ENCODE measurements around the gene PLEKHM2. TPM values are rescaled to one million over a fixed set of nuclear protein-coding genes. Genes with fewer than 3 reads are reported as not detected.
A peak's percentile ranks its signal among the peaks of the same experiment; 100 is the strongest.

The PLEKHM2 gene
- total RNA-seq, 2 experiments from 2014 or later: 47.7 to 56.6 TPM

- peaks cover 5% of the 10 kb centered on the region for H3K4me1 Mint-ChIP-seq
- POLR2A ChIA-PET: no interaction called here
- no peak for DNase-seq
- no peaks in the 10 kb centered on the region for H3K36me3 Mint-ChIP-seq
- H3K4me3 Mint-ChIP-seq: no peak overlapping the region
- no peaks in the 10 kb centered on the region for H3K27me3 Mint-ChIP-seq
- H3K9me3 Mint-ChIP-seq: no peaks in the 10 kb centered on the region
- ATAC-seq (ENCODE audit: low read depth): no peak
- H3K27ac Mint-ChIP-seq: no peak overlapping the region
Measured at GRCh38 chr1:15736892-15737261, 52.8 kb downstream of the PLEKHM2 start.

- Mint-ChIP-seq H3K27ac (no peak overlapping the region), H3K4me1 (peaks cover 5% of the 10 kb centered on the region), H3K36me3 (no peaks in the 10 kb centered on the region), H3K27me3 (no peaks in the 10 kb centered on the region), H3K9me3 (no peaks in the 10 kb centered on the region), H3K4me3 (no peak overlapping the region)
- ATAC-seq (ENCODE audit: low read depth): no peak
- POLR2A ChIA-PET: no interaction called here
- no peak for DNase-seq
Measured at GRCh38 chr1:15737324-15738319, 53.5 kb downstream of the PLEKHM2 start.

- Mint-ChIP-seq H3K27ac (no peak overlapping the region), H3K9me3 (no peaks in the 10 kb centered on the region), H3K27me3 (no peaks in the 10 kb centered on the region), H3K4me1 (peaks cover 5% of the 10 kb centered on the region), H3K4me3 (no peak overlapping the region), H3K36me3 (no peaks in the 10 kb centered on the region)
- DNase-seq: no peak
- no peak for ATAC-seq (ENCODE audit: low read depth)
- POLR2A ChIA-PET: no interaction called here
Measured at GRCh38 chr1:15738416-15739113, 54.4 kb downstream of the PLEKHM2 start.

GRCh38 chr1:15739259-15739658, 55.1 kb downstream of the PLEKHM2 start:
- ATAC-seq (ENCODE audit: low read depth): no peak
- Mint-ChIP-seq H3K9me3 (no peaks in the 10 kb centered on the region), H3K36me3 (no peaks in the 10 kb centered on the region), H3K4me3 (no peak overlapping the region), H3K27ac (no peak overlapping the region), H3K27me3 (no peaks in the 10 kb centered on the region), H3K4me1 (peaks cover 5% of the 10 kb centered on the region)
- POLR2A ChIA-PET: no interaction called here
- no peak for DNase-seq

GRCh38 chr1:15739745-15740144, 55.6 kb downstream of the PLEKHM2 start:
- Mint-ChIP-seq H3K4me1 (peaks cover 5% of the 10 kb centered on the region), H3K27ac (no peak overlapping the region)
- POLR2A ChIA-PET: no interaction called here

GRCh38 chr1:15740924-15741850, 57.1 kb downstream of the PLEKHM2 start:
- H3K36me3 Mint-ChIP-seq: no peaks in the 10 kb centered on the region
- POLR2A ChIA-PET: interaction anchor here (0.7 to 0.9 kb wide), 2 partner anchors 87 to 148 kb away, joined by 3 read pairs; no protein-coding TSS in a partner anchor
- ATAC-seq (ENCODE audit: low read depth): peak; percentile 85
- H3K27ac Mint-ChIP-seq: no peak overlapping the region
- H3K27me3 Mint-ChIP-seq: no peaks in the 10 kb centered on the region
- H3K9me3 Mint-ChIP-seq: no peaks in the 10 kb centered on the region
- DNase-seq: peak; percentile 80
- H3K4me1 Mint-ChIP-seq: peaks cover 5% of the 10 kb centered on the region
- H3K4me3 Mint-ChIP-seq: no peak overlapping the region

More at GRCh38 chr1:15739745-15740144, 55.6 kb downstream of the PLEKHM2 start:
- Mint-ChIP-seq H3K4me3 (no peak overlapping the region), H3K9me3 (no peaks in the 10 kb centered on the region), H3K27me3 (no peaks in the 10 kb centered on the region), H3K36me3 (no peaks in the 10 kb centered on the region)
- ATAC-seq (ENCODE audit: low read depth): no peak
- DNase-seq: no peak

- Mint-ChIP-seq H3K36me3 (no peaks in the 10 kb centered on the region), H3K4me1 (peaks cover 5% of the 10 kb centered on the region), H3K4me3 (no peak within 1 kb of the TSS), H3K27ac (no peak within 1 kb of the TSS), H3K9me3 (no peaks in the 10 kb centered on the region), H3K27me3 (no peaks in the 10 kb centered on the region)
- POLR2A ChIA-PET: no interaction called here
- DNase-seq: no peak
- no peak for ATAC-seq (ENCODE audit: low read depth)
Measured at GRCh38 chr1:15742339-15742801, 58.2 kb downstream of the PLEKHM2 start, which contains the start of gene TMEM82. TMEM82 (plus strand) TSS chr1:15742499; CDS start chr1:15742560, 61 bp downstream.

GRCh38 chr1:15744122-15744679, 60.1 kb downstream of the PLEKHM2 start:
- H3K9me3 Mint-ChIP-seq: no peaks in the 10 kb centered on the region
- no peak overlapping the region for H3K27ac Mint-ChIP-seq
- DNase-seq (no peak), ATAC-seq (ENCODE audit: low read depth) (no peak)
- H3K27me3 Mint-ChIP-seq: no peaks in the 10 kb centered on the region
- POLR2A ChIA-PET: no interaction called here
- H3K36me3 Mint-ChIP-seq: no peaks in the 10 kb centered on the region
- peaks cover 5% of the 10 kb centered on the region for H3K4me1 Mint-ChIP-seq
- no peak overlapping the region for H3K4me3 Mint-ChIP-seq

- H3K27ac Mint-ChIP-seq: no peak overlapping the region
- no peaks in the 10 kb centered on the region for H3K4me1 Mint-ChIP-seq
- H3K27me3 Mint-ChIP-seq: no peaks in the 10 kb centered on the region
- no peak for ATAC-seq (ENCODE audit: low read depth)
- no peaks in the 10 kb centered on the region for H3K36me3 Mint-ChIP-seq
- DNase-seq: no peak
- POLR2A ChIA-PET: no interaction called here
- no peaks in the 10 kb centered on the region for H3K9me3 Mint-ChIP-seq
- H3K4me3 Mint-ChIP-seq: no peak overlapping the region
Measured at GRCh38 chr1:15747378-15747777, 63.3 kb downstream of the PLEKHM2 start.

GRCh38 chr1:15748264-15748663, 64.1 kb downstream of the PLEKHM2 start:
- no peak for DNase-seq
- Mint-ChIP-seq H3K36me3 (no peaks in the 10 kb centered on the region), H3K9me3 (no peaks in the 10 kb centered on the region), H3K4me3 (no peak overlapping the region), H3K4me1 (no peaks in the 10 kb centered on the region), H3K27me3 (peaks cover under 1% of the 10 kb centered on the region), H3K27ac (no peak overlapping the region)
- POLR2A ChIA-PET: no interaction called here
- ATAC-seq (ENCODE audit: low read depth): no peak

GRCh38 chr1:15748690-15749398, 64.7 kb downstream of the PLEKHM2 start:
- POLR2A ChIA-PET: no interaction called here

More at GRCh38 chr1:15748690-15749398, 64.7 kb downstream of the PLEKHM2 start:
- no peaks in the 10 kb centered on the region for H3K9me3 Mint-ChIP-seq
- peaks cover 3% of the 10 kb centered on the region for H3K27me3 Mint-ChIP-seq
- DNase-seq (no peak), ATAC-seq (ENCODE audit: low read depth) (no peak)
- H3K4me3 Mint-ChIP-seq: no peak overlapping the region
- H3K36me3 Mint-ChIP-seq: no peaks in the 10 kb centered on the region
- no peaks in the 10 kb centered on the region for H3K4me1 Mint-ChIP-seq
- H3K27ac Mint-ChIP-seq: no peak overlapping the region

Measured in activated naive CD8-positive, alpha-beta T cell treated with anti-CD3 and anti-CD28 coated beads, Interleukin-2, amount 10 ng/mL, durations not matched to agents 7 days and 5 days (primary cell).